GM10248 (cell line): Measurements from ENCODE around the gene TPCN2.

Source experiments
- CTCF ChIA-PET: fragments of 300-600 bp; sonication (Branson Sonifier 250); formaldehyde crosslinking; extraction: SDS; loops from one replicate; lab custom pipeline; 2021; ENCODE audit warnings: antibody characterized with exemption; lab: Yijun Ruan, JAX
- POLR2A ChIA-PET: fragments of 350-650 bp; sonication (Branson Sonifier 250); formaldehyde crosslinking; extraction: SDS; loops from one replicate; lab custom pipeline; 2020; ENCODE audit warnings: antibody characterized with exemption; lab: Yijun Ruan, JAX
- DNase-seq: peaks from one replicate; pipeline ENCODE4 v3.0.0; 2012; ENCODE audit errors: extremely low spot score
- CTCF ChIP-seq: IDR thresholded peaks from 2 replicates; pipeline ENCODE4 v1.5.1; 2012; ENCODE audit warnings: mild to moderate bottlenecking, low read depth; ENCODE audit errors: extremely low read depth, missing control alignments, control extremely low read depth

Gene TPCN2

GRCh38 chr11:69101792-69102695, 53.3 kb downstream of the TPCN2 start:
- DNase-seq, result peak; percentile 40
- ChIA-PET POLR2A (interaction anchor here (0.6 kb wide), 1 partner anchor 32 kb away, joined by 3 read pairs; no protein-coding TSS in a partner anchor), CTCF (interaction anchor here (0.6 to 7.1 kb wide), 23 partner anchors 9 to 577 kb away, joined by 3 to 62 read pairs (median 4); partner anchors contain the start of gene SMIM38)
- no peak for TF ChIP-seq CTCF

GRCh38 chr11:69102732-69103615, 54.2 kb downstream of the TPCN2 start:
- DNase-seq, result peak; percentile 51
- POLR2A ChIA-PET, result interaction anchor here (0.6 kb wide), 1 partner anchor 32 kb away, joined by 3 read pairs; no protein-coding TSS in a partner anchor
- CTCF ChIA-PET, result interaction anchor here (1.0 to 7.1 kb wide), 10 partner anchors 11 to 576 kb away, joined by 3 to 62 read pairs (median 4); no protein-coding TSS in a partner anchor
- TF ChIP-seq CTCF, result peak; percentile 42

- ChIA-PET CTCF (interaction anchor here (1.7 to 7.1 kb wide), 2 partner anchors 540 to 566 kb away, joined by 4 to 62 read pairs; no protein-coding TSS in a partner anchor), POLR2A (no interaction called here)
- no peak for DNase-seq
- TF ChIP-seq CTCF, result no peak
Measured at GRCh38 chr11:69104212-69104855, 55.6 kb downstream of the TPCN2 start.

- CTCF ChIA-PET, result interaction anchor here (1.2 to 7.1 kb wide), 3 partner anchors 16 to 539 kb away, joined by 3 to 62 read pairs (median 3); no protein-coding TSS in a partner anchor
- POLR2A ChIA-PET, result no interaction called here
- no peak for TF ChIP-seq CTCF
- no peak for DNase-seq
Measured at GRCh38 chr11:69104856-69105395, 56.2 kb downstream of the TPCN2 start.

- ChIA-PET CTCF (interaction anchor here (0.9 to 7.1 kb wide), 4 partner anchors 17 to 565 kb away, joined by 3 to 62 read pairs (median 3); no protein-coding TSS in a partner anchor), POLR2A (no interaction called here)
- no peak for DNase-seq
- TF ChIP-seq CTCF, result no peak
Measured at GRCh38 chr11:69105461-69106030, 56.8 kb downstream of the TPCN2 start.
